ENCODE data around the gene GHRH.

GRCh38 chr20:37302981-37303380 is 41.4 kb upstream of the GHRH start:
- no peak for TF ChIP-seq CTCF (IDR thresholded peaks at IDR 0.05)
- TF ChIP-seq POLR2A (IDR thresholded peaks at IDR 0.05), result no peak

Measured in thyroid gland (tissue), 4 donors.